Panc1 (cell line): ENCODE data around the gene FRMPD4.

Experiments
- POLR2AphosphoS5 ChIP-seq: IDR thresholded peaks from 2 replicates; pipeline ENCODE4 v1.6.1; 2012; ENCODE audit warnings: mild to moderate bottlenecking, low read depth, low read length, moderate library complexity
- TCF7L2 ChIP-seq: IDR thresholded peaks from 2 replicates; pipeline ENCODE4 v1.6.1; 2011; ENCODE audit warnings: mild to moderate bottlenecking, low read depth, low read length, inconsistent platforms
- TF ChIP-seq, protein P1 (sequence below): fragments of 450-650 bp; IDR thresholded peaks from 2 replicates; pipeline ENCODE4 v1.5.1; 2017; ENCODE audit warnings: mild to moderate bottlenecking
- TF ChIP-seq, protein P2 (sequence below), 2 experiments: IDR thresholded peaks; 2 replicates each; pipeline ENCODE4 v1.6.1; 2011 to 2012; ENCODE audit warnings: low read depth in 2 of 2, control low read depth in 1 of 2, low read length in 1 of 2, mild to moderate bottlenecking in 1 of 2, moderate library complexity in 1 of 2; ENCODE audit not compliant: insufficient read depth in 1 of 2

DNA sequence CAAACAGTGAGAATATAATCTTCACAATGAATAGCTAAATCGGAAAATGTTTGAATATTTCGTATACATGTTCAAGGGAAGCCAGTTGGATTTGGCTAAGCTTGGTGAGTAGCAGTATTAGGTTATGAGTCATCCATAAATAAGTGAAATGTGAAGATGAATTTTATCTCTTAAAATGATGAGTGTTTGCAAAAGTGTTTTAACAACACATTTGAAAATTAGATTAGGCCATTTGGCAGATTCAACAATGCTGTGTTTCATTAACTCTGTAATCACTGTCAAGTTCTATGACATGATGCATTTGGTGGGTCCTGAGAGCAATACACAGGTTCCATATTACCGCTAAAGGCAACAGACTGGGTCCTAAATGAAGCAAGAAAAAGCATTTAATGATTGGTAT, 351.1 kb downstream of the FRMPD4 start:
- TF ChIP-seq, protein P1, sequence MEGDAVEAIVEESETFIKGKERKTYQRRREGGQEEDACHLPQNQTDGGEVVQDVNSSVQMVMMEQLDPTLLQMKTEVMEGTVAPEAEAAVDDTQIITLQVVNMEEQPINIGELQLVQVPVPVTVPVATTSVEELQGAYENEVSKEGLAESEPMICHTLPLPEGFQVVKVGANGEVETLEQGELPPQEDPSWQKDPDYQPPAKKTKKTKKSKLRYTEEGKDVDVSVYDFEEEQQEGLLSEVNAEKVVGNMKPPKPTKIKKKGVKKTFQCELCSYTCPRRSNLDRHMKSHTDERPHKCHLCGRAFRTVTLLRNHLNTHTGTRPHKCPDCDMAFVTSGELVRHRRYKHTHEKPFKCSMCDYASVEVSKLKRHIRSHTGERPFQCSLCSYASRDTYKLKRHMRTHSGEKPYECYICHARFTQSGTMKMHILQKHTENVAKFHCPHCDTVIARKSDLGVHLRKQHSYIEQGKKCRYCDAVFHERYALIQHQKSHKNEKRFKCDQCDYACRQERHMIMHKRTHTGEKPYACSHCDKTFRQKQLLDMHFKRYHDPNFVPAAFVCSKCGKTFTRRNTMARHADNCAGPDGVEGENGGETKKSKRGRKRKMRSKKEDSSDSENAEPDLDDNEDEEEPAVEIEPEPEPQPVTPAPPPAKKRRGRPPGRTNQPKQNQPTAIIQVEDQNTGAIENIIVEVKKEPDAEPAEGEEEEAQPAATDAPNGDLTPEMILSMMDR, result no peak
- TF ChIP-seq, protein P2, sequence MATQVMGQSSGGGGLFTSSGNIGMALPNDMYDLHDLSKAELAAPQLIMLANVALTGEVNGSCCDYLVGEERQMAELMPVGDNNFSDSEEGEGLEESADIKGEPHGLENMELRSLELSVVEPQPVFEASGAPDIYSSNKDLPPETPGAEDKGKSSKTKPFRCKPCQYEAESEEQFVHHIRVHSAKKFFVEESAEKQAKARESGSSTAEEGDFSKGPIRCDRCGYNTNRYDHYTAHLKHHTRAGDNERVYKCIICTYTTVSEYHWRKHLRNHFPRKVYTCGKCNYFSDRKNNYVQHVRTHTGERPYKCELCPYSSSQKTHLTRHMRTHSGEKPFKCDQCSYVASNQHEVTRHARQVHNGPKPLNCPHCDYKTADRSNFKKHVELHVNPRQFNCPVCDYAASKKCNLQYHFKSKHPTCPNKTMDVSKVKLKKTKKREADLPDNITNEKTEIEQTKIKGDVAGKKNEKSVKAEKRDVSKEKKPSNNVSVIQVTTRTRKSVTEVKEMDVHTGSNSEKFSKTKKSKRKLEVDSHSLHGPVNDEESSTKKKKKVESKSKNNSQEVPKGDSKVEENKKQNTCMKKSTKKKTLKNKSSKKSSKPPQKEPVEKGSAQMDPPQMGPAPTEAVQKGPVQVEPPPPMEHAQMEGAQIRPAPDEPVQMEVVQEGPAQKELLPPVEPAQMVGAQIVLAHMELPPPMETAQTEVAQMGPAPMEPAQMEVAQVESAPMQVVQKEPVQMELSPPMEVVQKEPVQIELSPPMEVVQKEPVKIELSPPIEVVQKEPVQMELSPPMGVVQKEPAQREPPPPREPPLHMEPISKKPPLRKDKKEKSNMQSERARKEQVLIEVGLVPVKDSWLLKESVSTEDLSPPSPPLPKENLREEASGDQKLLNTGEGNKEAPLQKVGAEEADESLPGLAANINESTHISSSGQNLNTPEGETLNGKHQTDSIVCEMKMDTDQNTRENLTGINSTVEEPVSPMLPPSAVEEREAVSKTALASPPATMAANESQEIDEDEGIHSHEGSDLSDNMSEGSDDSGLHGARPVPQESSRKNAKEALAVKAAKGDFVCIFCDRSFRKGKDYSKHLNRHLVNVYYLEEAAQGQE (IDR thresholded peaks at IDR 0.05; ENCODE audit: insufficient read depth in 1 of 2, low read depth in 2 of 2, low read length in 1 of 2), result no peak
- TF ChIP-seq TCF7L2, result no peak
- TF ChIP-seq POLR2AphosphoS5, result no peak
